Nephron progenitor cell (in vitro differentiated cells): ENCODE results near the gene SBF1.
"Not testable (repeated sequence)": the region's sequence is repeated elsewhere in the genome, so short reads cannot be mapped to it uniquely, and the experiment has no call there.

Experiments
- DNase-seq: peaks from one replicate; pipeline ENCODE4 v3.0.0; 2021
- H3K27ac Mint-ChIP-seq: 2 replicates; pipeline ENCODE4 v1.8.0; 2021; ENCODE audit warnings: mild to moderate bottlenecking, moderate library complexity, mixed read lengths
- H3K27me3 Mint-ChIP-seq: 2 replicates; pipeline ENCODE4 v1.8.0; 2021; ENCODE audit warnings: mild to moderate bottlenecking, low read depth, mixed read lengths; ENCODE audit not compliant: poor library complexity
- H3K36me3 Mint-ChIP-seq: 2 replicates; pipeline ENCODE4 v1.8.0; 2021; ENCODE audit warnings: low read depth, mixed read lengths
- H3K4me1 Mint-ChIP-seq: 2 replicates; pipeline ENCODE4 v1.8.0; 2021; ENCODE audit warnings: mixed read lengths
- H3K4me3 Mint-ChIP-seq: 2 replicates; pipeline ENCODE4 v1.8.0; 2021; ENCODE audit warnings: mild to moderate bottlenecking, moderate library complexity, mixed read lengths
- H3K9me3 Mint-ChIP-seq: 2 replicates; pipeline ENCODE4 v1.8.0; 2021; ENCODE audit warnings: mild to moderate bottlenecking, moderate library complexity, mixed read lengths
- TF ChIP-seq, protein P1 (sequence below): fragments of 200-600 bp; sonication (generic); IDR thresholded peaks from 2 replicates; pipeline ENCODE4 v1.5.0; 2021; ENCODE audit warnings: antibody characterized with exemption

The SBF1 gene

DNA sequence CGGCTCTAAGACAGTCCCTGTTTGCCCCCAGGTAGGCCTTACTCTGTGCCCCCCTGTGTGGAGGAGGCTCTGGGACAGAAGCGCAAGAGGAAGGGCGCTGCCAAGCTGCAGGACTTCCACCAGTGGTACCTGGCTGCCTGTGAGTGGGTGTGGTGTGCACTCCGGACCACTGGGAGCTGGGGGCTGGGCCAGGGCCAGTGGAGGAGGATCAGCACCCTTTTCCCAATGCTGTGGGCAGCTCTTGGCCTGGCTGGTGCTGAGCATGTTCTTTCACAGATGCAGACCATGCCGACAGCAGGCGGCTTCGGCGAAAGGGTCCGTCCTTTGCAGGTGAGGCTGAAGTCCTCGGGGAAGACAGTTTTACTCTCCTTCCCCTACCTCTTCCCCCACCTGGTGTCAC, 46.9 kb upstream of the SBF1 start:
- no peak overlapping the region for H3K27ac Mint-ChIP-seq
- TF ChIP-seq, protein P1, sequence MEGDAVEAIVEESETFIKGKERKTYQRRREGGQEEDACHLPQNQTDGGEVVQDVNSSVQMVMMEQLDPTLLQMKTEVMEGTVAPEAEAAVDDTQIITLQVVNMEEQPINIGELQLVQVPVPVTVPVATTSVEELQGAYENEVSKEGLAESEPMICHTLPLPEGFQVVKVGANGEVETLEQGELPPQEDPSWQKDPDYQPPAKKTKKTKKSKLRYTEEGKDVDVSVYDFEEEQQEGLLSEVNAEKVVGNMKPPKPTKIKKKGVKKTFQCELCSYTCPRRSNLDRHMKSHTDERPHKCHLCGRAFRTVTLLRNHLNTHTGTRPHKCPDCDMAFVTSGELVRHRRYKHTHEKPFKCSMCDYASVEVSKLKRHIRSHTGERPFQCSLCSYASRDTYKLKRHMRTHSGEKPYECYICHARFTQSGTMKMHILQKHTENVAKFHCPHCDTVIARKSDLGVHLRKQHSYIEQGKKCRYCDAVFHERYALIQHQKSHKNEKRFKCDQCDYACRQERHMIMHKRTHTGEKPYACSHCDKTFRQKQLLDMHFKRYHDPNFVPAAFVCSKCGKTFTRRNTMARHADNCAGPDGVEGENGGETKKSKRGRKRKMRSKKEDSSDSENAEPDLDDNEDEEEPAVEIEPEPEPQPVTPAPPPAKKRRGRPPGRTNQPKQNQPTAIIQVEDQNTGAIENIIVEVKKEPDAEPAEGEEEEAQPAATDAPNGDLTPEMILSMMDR, result no peak

DNA sequence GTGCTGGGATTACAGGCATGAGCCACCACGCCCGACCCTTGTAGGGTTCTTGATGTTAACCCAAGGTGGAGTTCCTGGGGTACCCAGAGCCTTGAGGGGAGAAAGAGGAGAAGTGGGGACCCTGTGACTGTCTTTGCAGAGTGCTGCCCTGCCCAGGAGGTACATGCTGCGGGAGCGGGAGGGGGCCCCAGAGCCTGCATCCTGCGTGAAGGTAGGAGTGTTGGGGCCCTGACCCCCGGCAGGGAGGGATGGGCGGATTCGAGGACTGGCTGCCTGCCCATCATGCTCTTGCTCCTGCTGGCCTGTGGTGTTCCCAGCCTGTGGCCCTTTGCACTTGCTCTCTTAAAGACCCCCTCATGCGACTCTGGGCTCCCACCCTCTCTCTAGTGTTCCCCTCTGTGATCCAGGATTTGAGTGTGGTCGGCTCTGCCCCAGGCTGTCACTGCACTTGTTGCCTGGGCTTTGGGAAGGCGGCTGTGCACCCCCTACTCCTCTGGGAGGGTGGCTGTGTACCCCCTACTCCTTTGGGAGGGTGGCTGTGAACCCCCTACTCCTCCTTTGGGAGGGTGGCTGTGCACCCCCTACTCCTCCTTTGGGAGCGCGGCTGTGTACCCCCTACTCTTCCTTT, 46.1 kb upstream of the SBF1 start:
- H3K4me1 Mint-ChIP-seq, result peaks cover 8% of the 10 kb centered on the region
- no peak for DNase-seq
- H3K27ac Mint-ChIP-seq, result no peak overlapping the region
- H3K4me3 Mint-ChIP-seq, result no peak overlapping the region
- H3K36me3 Mint-ChIP-seq, result peaks cover 16% of the 10 kb centered on the region
- TF ChIP-seq, protein P1, result no peak
- no peaks in the 10 kb centered on the region for H3K9me3 Mint-ChIP-seq
- H3K27me3 Mint-ChIP-seq, result no peaks in the 10 kb centered on the region

More for the DNA sequence above, 46.9 kb upstream of the SBF1 start:
- H3K36me3 Mint-ChIP-seq, result peaks cover 16% of the 10 kb centered on the region
- H3K4me3 Mint-ChIP-seq, result no peak overlapping the region
- DNase-seq, result no peak
- H3K9me3 Mint-ChIP-seq, result no peaks in the 10 kb centered on the region
- peaks cover 9% of the 10 kb centered on the region for H3K4me1 Mint-ChIP-seq
- no peaks in the 10 kb centered on the region for H3K27me3 Mint-ChIP-seq

DNA sequence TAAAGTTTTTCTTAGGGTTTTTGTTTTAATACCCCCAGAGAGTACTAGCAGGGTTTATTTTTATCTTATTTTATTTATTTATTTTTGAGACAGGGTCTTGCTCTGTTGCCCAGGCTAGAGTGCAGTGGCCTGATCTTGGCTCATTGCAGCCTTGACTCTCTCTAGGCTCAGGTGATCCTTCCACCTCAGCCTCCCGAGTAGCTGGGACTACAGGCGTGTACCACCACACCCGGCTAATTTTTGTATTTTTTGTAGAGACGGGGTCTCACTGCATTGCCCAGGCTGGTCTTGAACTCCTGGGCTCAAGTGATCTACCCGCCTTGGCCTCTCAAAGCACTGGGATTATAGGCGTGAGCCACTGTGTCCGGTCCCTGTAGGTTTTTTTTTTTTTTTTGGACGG, 45.3 kb upstream of the SBF1 start:
- not testable (repeated sequence) for H3K27me3 Mint-ChIP-seq, H3K27ac Mint-ChIP-seq, H3K9me3 Mint-ChIP-seq, DNase-seq, H3K4me1 Mint-ChIP-seq, H3K4me3 Mint-ChIP-seq
- peaks cover 16% of the 10 kb centered on the region for H3K36me3 Mint-ChIP-seq

DNA sequence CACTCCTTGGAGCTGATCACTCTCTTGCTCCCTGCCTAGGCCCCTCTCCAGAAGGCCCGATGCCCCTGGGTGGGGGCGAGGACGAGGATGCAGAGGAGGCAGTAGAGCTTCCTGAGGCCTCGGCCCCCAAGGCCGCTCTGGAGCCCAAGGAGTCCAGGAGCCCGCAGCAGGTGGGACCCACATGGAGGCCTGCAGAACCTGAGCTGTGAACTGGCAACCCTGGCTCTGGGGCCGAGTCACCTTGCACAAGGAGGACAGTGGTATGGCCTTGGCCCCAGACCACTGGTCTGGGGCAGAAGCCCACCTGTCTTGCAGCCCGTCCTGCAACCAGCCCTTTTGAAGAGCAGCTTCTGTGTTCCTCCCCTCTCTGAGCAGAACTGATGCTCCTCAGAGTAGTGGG, 44.3 kb upstream of the SBF1 start:
- Mint-ChIP-seq H3K9me3 (no peaks in the 10 kb centered on the region), H3K27ac (no peak overlapping the region), H3K4me1 (no peaks in the 10 kb centered on the region), H3K27me3 (no peaks in the 10 kb centered on the region), H3K36me3 (peaks cover 21% of the 10 kb centered on the region), H3K4me3 (no peak overlapping the region)
- no peak for DNase-seq
- TF ChIP-seq, protein P1, result no peak

DNA sequence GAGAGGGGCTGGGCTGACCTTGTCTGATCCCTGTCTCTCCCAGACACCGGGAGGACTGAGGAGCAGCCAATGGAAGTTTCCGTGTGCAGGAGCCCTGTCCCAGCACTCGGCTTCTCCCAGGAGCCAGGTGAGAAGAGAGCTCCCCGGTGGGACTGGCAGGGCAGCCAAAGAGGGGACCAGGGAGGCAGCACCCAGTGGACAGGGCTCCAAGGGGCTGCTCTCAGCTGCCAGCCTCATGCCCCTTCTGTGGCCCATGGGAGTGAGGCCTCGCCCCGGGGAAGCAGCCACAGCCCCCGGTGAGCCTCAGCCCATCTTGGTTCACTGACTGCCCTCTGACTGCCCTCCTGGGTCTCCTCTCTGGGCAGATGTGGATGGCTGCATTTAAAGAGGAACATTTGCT, 43.8 kb upstream of the SBF1 start:
- H3K27ac Mint-ChIP-seq, result no peak overlapping the region
- no peak overlapping the region for H3K4me3 Mint-ChIP-seq
- TF ChIP-seq, protein P1, result no peak
- DNase-seq, result no peak
- H3K4me1 Mint-ChIP-seq, result no peaks in the 10 kb centered on the region
- no peaks in the 10 kb centered on the region for H3K9me3 Mint-ChIP-seq
- peaks cover 21% of the 10 kb centered on the region for H3K36me3 Mint-ChIP-seq
- no peaks in the 10 kb centered on the region for H3K27me3 Mint-ChIP-seq

DNA sequence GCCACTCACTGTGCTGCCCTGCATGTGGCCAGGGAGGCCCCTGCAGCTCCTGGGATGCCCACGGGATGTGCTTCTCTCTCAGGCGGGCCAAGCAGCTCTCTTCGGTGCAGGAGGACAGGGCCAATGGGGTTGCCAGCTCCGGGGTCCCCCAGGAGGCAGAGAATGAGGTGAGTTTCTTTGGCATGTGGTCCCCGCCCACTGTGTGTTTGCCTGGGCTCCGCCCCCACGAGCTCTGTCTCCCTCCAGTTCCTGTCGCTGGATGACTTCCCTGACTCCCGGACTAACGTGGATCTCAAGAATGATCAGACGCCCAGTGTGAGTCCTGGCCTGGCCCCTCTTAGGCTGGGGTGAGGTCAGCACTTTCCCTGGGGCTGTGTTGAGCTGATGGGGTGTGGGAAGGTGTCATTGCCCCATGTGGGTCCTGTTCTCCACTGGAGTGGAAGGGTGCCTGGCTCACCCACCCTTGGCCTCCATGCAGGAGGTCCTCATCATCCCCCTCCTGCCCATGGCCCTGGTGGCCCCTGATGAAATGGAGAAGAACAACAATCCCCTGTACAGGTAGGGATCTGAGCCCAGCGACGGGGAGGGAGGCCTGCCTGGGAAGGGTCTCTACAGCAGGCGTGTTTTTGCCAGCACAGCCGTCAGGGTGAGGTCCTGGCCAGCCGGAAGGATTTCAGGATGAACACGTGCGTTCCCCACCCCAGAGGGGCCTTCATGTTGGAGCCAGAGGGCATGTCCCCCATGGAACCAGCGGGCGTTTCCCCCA, 42.8 kb upstream of the SBF1 start:
- TF ChIP-seq, protein P1, result no peak
- no peaks in the 10 kb centered on the region for H3K4me1 Mint-ChIP-seq
- H3K4me3 Mint-ChIP-seq, result no peak overlapping the region
- no peaks in the 10 kb centered on the region for H3K9me3 Mint-ChIP-seq
- no peak overlapping the region for H3K27ac Mint-ChIP-seq
- H3K27me3 Mint-ChIP-seq, result no peaks in the 10 kb centered on the region
- DNase-seq, result no peak
- peaks cover 23% of the 10 kb centered on the region for H3K36me3 Mint-ChIP-seq
